Stomach (tissue), 9 donors: Measurements from ENCODE around the gene VNN1. TPM values are rescaled to one million over a fixed set of nuclear protein-coding genes. Genes with fewer than 3 reads are reported as not detected.

Experiments used
- DNase-seq, 2 donors: peaks; one replicate each; pipeline versions ENCODE4 v3.0.0 to v3.0.0-alpha.2; 2013 to 2019
- H3K27ac ChIP-seq, 5 donors: fragments of 200-600 bp in 4 of 5; sonication (generic) in 4 of 5; one replicate each; pipeline ENCODE4 v1.5.1; 2013 to 2019; ENCODE audit warnings: mild to moderate bottlenecking in 1 of 5, moderate library complexity in 1 of 5
- H3K27me3 ChIP-seq, 3 donors: fragments of 200-600 bp; sonication (generic); one replicate each; pipeline ENCODE4 v1.5.1; 2017 to 2019; ENCODE audit warnings: mixed run types in 1 of 3
- H3K36me3 ChIP-seq, 4 donors: fragments of 200-600 bp; sonication (generic); 1 replicate in 3 of 4; 2 replicates in 1 of 4; pipeline ENCODE4 v1.5.1; 2016 to 2019
- H3K4me1 ChIP-seq, 4 donors: fragments of 200-600 bp; sonication (generic); one replicate each; pipeline ENCODE4 v1.5.1; 2016 to 2019
- H3K4me3 ChIP-seq, 4 donors: fragments of 200-600 bp; sonication (generic) in 3 of 4; one replicate each; pipeline ENCODE4 v1.5.1; 2016 to 2019; ENCODE audit warnings: mild to moderate bottlenecking in 1 of 4
- H3K9me3 ChIP-seq, 4 donors: fragments of 200-600 bp; sonication (generic); one replicate each; pipeline ENCODE4 v1.5.1; 2016 to 2019
- CTCF ChIP-seq, 7 experiments: fragments of 450-650 bp in 4 of 7; fragments of 200-600 bp in 3 of 7; sonication (generic) in 3 of 7; IDR thresholded peaks; one replicate each; pipeline ENCODE4 v1.5.1; 2016 to 2019; ENCODE audit warnings: antibody characterized with exemption in 7 of 7, control low read depth in 2 of 7, mild to moderate bottlenecking in 1 of 7
- EP300 ChIP-seq: sonication (generic); formaldehyde crosslinking; IDR thresholded peaks from one replicate; pipeline ENCODE4 v1.6.1; 2017; ENCODE audit warnings: antibody characterized with exemption
- POLR2A ChIP-seq, 4 donors: fragments of 450-650 bp; IDR thresholded peaks; one replicate each; pipeline ENCODE4 v1.6.1; 2016; ENCODE audit warnings: antibody characterized with exemption in 4 of 4, control low read depth in 2 of 4, mild to moderate bottlenecking in 1 of 4, moderate library complexity in 1 of 4
- POLR2AphosphoS5 ChIP-seq, 3 donors: sonication (generic); formaldehyde crosslinking; IDR thresholded peaks; one replicate each; pipeline ENCODE4 v1.6.1; 2016; ENCODE audit warnings: antibody characterized with exemption in 3 of 3
- WGBS, 5 donors: extraction: QIAGEN DNeasy Blood & Tissue Kit in 3 of 5; methylation state at CpG; one replicate each; pipeline versions ENCODE4 v1.1.5 to v1.1.7; 2013 to 2018; 5-methylcytosine and 5-hydroxymethylcytosine counted together
- intact Hi-C: fragments of 100-400 bp; cut with DNase I; formaldehyde crosslinking; loops from one replicate; pipeline ENCODE4 v1.15.1; 2023; ENCODE audit warnings: low total_unique reads
- polyA plus RNA-seq, 3 donors: library from polyadenylated mRNA; stranded (reverse); fragments of 200-250 nt; gene quantifications; one replicate each; pipeline ENCODE4 v1.2.3, GENCODE V29; 2013
- total RNA-seq, 5 donors: library from RNA; depleted of rRNA; stranded (reverse); fragments of >200 nt; gene quantifications; one replicate each; pipeline versions ENCODE4 v1.1.0 to v1.2.3, GENCODE V29; 2014 to 2016
- donor health status: healthy with polysubstance abuse.
- donor health status: Bipolar disorder and iron deficiency.
- donor health status: healthy.

The VNN1 gene
- total and polyA plus RNA-seq, 8 donors: 1.1 to 52.2 (median 2.3) TPM; not detected in 1

- Histone ChIP-seq H3K4me3 (no peak overlapping the region), H3K36me3 (no peaks in the 10 kb centered on the region), H3K9me3 (peaks cover 4 to 18% (median 11%) of the 10 kb centered on the region in 4 donors), H3K27me3 (no peaks in the 10 kb centered on the region), H3K27ac (peak overlapping the region in 2 of 5 donors; percentile 23 to 40), H3K4me1 (peaks cover 12 to 22% (median 14%) of the 10 kb centered on the region in 4 donors)
- intact Hi-C loops: no loop called here
- WGBS, 5 donors: 26 to 54% (median 41%) methylated on average over 3 of the region's 3 CpGs
- TF ChIP-seq POLR2AphosphoS5 (IDR thresholded peaks at IDR 0.05) (peak in 1 of 3 donors; percentile 29), CTCF (IDR thresholded peaks at IDR 0.05) (no peak)
- DNase-seq: no peak
These were observed 20.4 kb downstream of the VNN1 start for GRCh38 chr6:132693478-132693877.

GRCh38 chr6:132690678-132691077 is 23.2 kb downstream of the VNN1 start:
- Histone ChIP-seq H3K27me3 (no peaks in the 10 kb centered on the region), H3K27ac (no peak overlapping the region), H3K4me3 (no peak overlapping the region), H3K9me3 (peaks cover 0 to 6% (median 2%) of the 10 kb centered on the region in 4 donors), H3K36me3 (no peaks in the 10 kb centered on the region), H3K4me1 (peaks cover 12 to 33% (median 14%) of the 10 kb centered on the region in 4 donors)
- no peak for DNase-seq
- intact Hi-C loops: no loop called here
- 22 to 59% (median 44%) methylated on average over 4 of the region's 4 CpGs for WGBS, 5 donors
- no peak for TF ChIP-seq POLR2A (IDR thresholded peaks at IDR 0.05)
- TF ChIP-seq CTCF (IDR thresholded peaks at IDR 0.05): no peak
- no peak for TF ChIP-seq EP300
- TF ChIP-seq POLR2AphosphoS5 (IDR thresholded peaks at IDR 0.05): no peak

GRCh38 chr6:132687306-132687705 is 26.5 kb downstream of the VNN1 start:
- 46 to 61% (median 55%) methylated on average over 5 of the region's 5 CpGs for whole genome bisulfite sequencing, 5 donors
- Histone ChIP-seq H3K9me3 (no peaks in the 10 kb centered on the region), H3K27me3 (no peaks in the 10 kb centered on the region), H3K4me3 (no peak overlapping the region), H3K36me3 (no peaks in the 10 kb centered on the region), H3K4me1 (peaks cover 0 to 31% (median 2%) of the 10 kb centered on the region in 4 donors), H3K27ac (no peak overlapping the region)
- peak in 1 of 3 donors; percentile 53 for TF ChIP-seq POLR2AphosphoS5 (IDR thresholded peaks at IDR 0.05)
- no peak for TF ChIP-seq EP300
- TF ChIP-seq CTCF (IDR thresholded peaks at IDR 0.05): no peak
- intact Hi-C loops: no loop called here
- no peak for DNase-seq

GRCh38 chr6:132686531-132686930 is 27.3 kb downstream of the VNN1 start:
- no peak for DNase-seq
- TF ChIP-seq POLR2AphosphoS5 (IDR thresholded peaks at IDR 0.05) (no peak), POLR2A (IDR thresholded peaks at IDR 0.05) (no peak)
- no peak overlapping the region for H3K27ac ChIP-seq
- H3K4me3 ChIP-seq: no peak overlapping the region
- no peaks in the 10 kb centered on the region for H3K36me3 ChIP-seq
- WGBS, 5 donors: 89 to 99% (median 93%) methylated on average over 3 of the region's 3 CpGs
- no peaks in the 10 kb centered on the region for H3K27me3 ChIP-seq
- H3K9me3 ChIP-seq: no peaks in the 10 kb centered on the region
- intact Hi-C loops: no loop called here
- peaks cover 0 to 31% (median 2%) of the 10 kb centered on the region in 4 donors for H3K4me1 ChIP-seq

- no peaks in the 10 kb centered on the region for H3K9me3 ChIP-seq
- H3K4me3 ChIP-seq: no peak overlapping the region
- H3K27ac ChIP-seq: no peak overlapping the region
- TF ChIP-seq EP300 (no peak), CTCF (IDR thresholded peaks at IDR 0.05) (no peak), POLR2A (IDR thresholded peaks at IDR 0.05) (no peak), POLR2AphosphoS5 (IDR thresholded peaks at IDR 0.05) (no peak)
- H3K36me3 ChIP-seq: no peaks in the 10 kb centered on the region
- intact Hi-C loops: no loop called here
- 49 to 72% (median 63%) methylated on average over 3 of the region's 3 CpGs for WGBS, 5 donors
- no peaks in the 10 kb centered on the region for H3K27me3 ChIP-seq
- peaks cover 0 to 21% (median under 1%) of the 10 kb centered on the region in 4 donors for H3K4me1 ChIP-seq
- no peak for DNase-seq
These were observed 28.8 kb downstream of the VNN1 start for GRCh38 chr6:132685009-132685408.
